ENCODE data around the gene RNF151.

Gene RNF151

DNA sequence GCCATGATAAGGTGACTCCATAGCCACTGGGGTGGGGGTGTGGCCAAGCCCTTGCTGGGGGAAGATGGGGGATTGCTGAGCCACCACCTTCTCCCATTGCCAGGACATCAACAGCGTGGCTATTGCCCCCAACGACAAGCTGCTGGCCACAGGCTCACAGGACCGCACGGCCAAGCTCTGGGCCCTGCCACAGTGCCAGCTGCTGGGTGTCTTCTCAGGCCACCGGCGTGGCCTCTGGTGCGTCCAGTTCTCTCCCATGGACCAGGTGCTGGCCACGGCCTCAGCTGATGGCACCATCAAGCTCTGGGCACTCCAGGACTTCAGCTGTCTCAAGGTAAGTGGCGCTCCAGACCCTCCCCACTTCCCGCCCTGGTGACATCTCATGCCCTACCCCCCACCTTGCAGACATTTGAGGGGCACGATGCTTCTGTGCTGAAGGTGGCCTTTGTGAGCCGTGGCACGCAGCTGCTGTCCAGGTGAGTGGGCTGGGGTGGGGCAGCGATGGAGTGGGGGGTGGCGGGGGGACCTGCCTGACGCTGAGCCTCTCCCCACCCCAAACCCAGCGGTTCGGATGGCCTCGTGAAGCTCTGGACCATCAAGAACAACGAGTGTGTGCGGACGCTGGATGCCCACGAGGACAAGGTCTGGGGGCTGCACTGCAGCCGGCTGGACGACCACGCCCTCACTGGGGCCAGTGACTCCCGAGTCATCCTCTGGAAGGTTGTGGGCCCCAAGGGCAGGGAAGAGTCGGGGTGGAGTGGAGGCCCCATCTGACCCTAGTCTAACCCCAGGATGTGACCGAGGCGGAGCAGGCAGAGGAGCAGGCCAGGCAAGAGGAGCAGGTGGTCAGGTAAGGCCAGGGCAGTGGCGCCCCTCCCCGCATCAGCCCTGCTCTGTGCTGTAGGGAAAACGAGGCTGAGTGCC is 10.6 kb downstream of the RNF151 start:
- no peak for DNase-seq (ENCODE audit: low read depth in 2 of 2)

DNA sequence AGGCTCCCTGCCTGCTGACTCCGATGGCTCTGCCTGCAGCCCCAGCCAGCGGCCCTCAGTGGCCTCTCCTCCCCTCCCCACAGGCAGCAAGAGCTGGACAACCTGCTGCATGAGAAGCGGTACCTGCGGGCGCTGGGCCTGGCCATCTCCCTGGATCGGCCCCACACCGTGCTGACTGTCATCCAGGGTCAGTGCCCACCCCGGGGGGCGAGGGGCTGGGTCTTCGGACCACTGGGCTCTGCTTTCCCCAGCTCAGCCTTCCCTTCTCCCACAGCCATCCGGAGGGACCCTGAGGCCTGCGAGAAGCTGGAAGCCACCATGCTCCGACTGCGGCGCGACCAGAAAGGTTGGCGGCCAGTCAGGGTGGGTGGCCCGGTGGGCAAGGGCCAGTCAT is 11.2 kb downstream of the RNF151 start:
- no peak for DNase-seq (ENCODE audit: low read depth in 2 of 2)

GRCh38 chr16:1978476-1979120 is 11.9 kb downstream of the RNF151 start:
- DNase-seq (ENCODE audit: low read depth in 2 of 2), result no peak

- peak in 1 of 2 donors; percentile 49 for DNase-seq (ENCODE audit: low read depth in 2 of 2)
Observed at GRCh38 chr16:1979271-1980029, 12.8 kb downstream of the RNF151 start.

- DNase-seq (ENCODE audit: low read depth in 2 of 2), result no peak
Observed at GRCh38 chr16:1980030-1980769, 13.5 kb downstream of the RNF151 start.

DNA sequence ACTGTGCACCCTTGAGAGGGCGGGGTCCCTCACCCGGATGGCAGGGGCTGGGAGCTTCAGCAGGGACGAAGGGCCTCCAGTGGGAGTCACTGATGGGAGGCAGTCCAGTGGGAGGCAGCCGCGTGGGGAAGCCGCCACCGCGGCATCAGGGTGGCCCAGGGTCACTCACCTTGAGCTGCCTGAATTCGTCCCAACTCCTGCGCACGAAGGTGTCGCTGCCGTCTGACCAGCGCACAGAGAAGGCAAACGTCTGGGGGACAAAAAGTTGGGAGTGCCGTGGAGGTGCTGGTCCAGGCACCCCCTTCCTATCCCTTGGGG is 14.1 kb downstream of the RNF151 start:
- no peak for DNase-seq (ENCODE audit: low read depth in 2 of 2)

DNA sequence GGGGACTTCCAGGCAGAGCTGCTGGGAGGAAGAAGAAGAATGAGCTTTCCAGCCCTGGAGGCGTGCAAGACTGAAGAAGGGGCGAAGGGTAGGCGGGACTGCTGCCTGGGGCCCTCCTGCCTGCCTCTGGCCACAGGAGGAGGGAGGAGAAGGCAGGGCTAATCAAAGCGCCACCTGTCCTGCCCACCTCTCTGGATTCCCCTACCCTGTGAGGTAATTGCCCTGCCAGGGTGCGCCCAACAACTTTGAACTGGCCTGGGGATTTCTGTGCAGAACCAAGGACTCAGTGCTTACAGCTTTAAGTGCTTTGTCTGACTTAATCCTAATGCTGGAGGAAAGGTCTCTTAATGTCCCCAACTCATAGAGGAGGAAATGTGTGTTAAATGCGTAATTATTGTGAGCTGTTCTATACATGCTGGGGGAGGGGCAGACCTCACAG is 14.8 kb downstream of the RNF151 start, which contains the start of gene NOXO1:
Gene NOXO1, minus strand, starts transcription at position 72 of the 439 bp plus-strand sequence. CDS start 290 bp downstream, outside the sequence.
- no peak for DNase-seq (ENCODE audit: low read depth in 2 of 2)

DNA sequence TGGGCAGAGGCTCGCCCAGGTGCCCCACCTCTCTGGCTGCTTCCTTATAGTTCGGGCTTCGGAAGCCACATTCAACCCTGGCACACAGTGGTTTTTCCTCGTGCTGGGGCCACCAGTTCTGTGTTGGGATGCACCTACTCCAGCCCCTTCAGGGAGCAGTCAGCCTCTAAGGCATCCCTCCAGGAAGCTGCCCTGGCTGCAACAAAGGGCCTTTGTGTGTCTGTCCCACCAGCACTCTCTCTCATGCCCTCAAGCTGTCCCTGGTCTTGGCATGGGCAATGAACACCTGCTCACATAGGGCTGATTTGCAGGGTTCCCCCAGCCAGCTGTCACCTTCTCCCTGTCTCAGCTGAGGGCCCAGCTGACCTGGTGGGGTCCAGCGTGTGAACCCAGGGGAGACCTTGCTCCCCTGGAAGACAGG is 15.4 kb downstream of the RNF151 start:
- no peak for DNase-seq (ENCODE audit: low read depth in 2 of 2)

- no peak for DNase-seq (ENCODE audit: low read depth in 2 of 2)
Observed at GRCh38 chr16:1982991-1983543, 16.4 kb downstream of the RNF151 start.

DNA sequence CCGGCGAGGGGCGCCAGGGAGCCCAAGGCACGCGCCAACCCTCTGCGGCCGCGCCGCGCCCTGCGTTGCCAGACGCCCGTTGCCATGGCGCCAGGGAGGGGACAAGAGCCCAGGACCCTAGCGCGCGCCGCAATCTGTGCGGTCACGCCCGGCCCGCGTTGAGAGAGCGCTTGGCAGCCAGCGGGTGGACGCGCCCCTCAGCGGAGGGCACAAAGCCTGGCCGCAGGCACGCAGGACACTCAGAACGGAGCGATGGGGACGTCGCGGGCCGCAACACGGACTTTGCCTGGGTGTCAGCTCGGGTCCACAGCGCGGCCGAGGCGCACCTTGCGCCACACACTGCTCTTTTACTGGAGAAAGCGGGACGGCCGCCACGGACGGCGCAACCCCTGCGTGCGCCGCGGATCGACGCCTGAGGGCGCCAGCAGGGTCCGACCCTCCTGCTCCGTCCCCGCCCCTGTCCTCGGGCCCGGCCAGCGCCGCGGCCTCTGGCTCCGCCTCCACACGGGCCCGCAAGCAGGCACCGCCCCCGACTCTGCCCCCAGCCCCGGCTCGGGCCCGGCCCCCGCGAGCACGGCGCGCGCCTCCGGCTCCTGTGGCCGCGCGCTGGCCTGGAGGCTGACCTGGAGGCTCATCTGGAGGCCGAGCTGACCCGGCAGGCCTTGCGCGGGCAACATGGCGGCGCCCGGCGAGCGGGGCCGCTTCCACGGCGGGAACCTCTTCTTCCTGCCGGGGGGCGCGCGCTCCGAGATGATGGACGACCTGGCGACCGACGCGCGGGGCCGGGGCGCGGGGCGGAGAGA is 17.1 kb downstream of the RNF151 start, which contains the start of gene GFER:
Gene GFER, plus strand, starts transcription at position 650 of the 803 bp plus-strand sequence. Its CDS starts 26 bp downstream, at position 676.
- DNase-seq (ENCODE audit: low read depth in 2 of 2), result peak in 1 of 2 donors; percentile 65

- DNase-seq (ENCODE audit: low read depth in 2 of 2), result no peak
Observed at GRCh38 chr16:1984347-1985225, 17.9 kb downstream of the RNF151 start.

DNA sequence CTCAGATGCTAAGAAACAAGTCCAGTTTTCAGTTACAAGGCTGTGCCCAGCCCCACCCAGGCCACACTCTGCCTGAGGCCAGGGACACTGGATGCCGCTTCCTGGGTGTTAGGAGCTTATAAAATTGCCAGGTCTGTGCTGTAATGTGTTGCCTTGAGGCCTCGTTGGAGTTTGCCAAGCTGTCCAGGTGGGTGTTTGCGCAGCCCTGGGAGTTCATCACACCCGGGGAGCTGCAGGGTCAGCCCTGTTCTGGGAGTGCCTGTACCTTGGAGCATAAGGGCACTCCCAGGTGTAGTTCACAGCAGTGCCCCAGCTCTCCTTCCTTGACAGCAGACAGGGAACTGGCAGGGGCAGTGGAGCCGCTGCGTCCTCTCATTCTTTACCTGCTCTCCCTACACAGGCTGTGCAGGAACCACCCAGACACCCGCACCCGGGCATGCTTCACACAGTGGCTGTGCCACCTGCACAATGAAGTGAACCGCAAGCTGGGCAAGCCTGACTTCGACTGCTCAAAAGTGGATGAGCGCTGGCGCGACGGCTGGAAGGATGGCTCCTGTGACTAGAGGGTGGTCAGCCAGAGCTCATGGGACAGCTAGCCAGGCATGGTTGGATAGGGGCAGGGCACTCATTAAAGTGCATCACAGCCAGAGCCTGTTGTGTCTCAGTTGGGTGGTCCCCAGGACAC is 19.0 kb downstream of the RNF151 start:
- DNase-seq (ENCODE audit: low read depth in 2 of 2), result no peak

DNA sequence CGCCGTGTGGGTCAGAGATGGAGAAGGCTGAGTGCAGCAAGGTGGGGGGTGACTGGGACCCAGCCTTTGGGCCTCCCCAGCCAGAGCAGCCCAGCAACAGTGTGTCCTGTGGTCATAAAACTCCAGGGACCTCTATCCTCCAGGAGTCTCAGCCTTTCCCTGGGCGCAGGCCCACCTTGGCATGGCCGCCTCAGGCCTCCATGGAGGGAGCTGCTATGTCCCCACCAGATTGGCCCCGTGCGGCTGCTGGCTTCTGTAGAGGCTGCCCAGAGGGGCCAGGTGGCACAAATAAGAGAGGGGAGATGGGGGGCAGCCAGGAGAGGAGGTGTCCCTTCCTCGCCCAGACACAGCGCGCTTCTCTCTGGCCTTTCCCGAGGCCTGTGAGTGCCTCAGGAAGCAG is 20.5 kb downstream of the RNF151 start:
- no peak for DNase-seq (ENCODE audit: low read depth in 2 of 2)

DNA sequence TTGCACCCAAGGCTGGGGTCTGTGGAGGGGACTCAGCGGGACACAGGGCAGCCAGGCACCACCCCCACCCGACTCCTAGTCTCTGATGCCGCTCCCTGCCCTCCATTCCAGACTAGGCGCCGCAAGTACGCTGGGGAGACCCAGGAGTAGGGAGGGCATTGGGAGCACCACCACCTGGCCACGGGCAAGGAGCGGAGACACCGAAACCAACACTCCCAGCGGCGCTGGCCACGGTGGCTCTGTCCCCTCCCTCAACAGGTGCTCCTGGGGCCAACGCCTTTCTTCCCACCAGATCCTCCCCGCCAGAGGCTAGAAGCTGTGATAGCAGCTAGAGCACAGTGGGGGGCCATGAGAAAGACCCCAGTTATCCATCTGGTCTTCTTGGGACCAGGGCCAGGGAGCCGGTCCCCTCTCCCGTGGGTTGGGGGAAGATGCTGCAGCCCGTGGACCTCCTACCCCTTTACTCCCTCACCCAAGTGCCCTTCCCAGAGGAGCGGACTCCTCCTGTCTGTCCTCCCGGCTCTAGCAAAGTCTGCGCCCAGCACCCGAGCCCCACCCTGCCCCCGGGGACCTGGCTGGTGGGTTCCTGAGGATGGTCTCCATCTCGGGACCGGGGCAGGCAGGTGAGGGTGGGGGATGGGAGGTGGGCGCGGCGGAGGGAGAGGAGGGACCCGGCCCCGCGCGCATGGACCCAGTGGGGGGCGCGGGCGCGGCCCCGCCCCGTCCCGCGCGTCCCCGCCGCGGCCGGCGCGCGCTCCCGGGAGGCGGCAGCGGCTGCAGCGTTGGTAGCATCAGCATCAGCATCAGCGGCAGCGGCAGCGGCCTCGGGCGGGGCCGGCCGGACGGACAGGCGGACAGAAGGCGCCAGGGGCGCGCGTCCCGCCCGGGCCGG is 22.8 kb downstream of the RNF151 start, which contains the start of gene SYNGR3:
Gene SYNGR3, plus strand, starts transcription at position 762 of the 892 bp plus-strand sequence. CDS start 133 bp downstream, outside the sequence.
- no peak for DNase-seq (ENCODE audit: low read depth in 2 of 2)

- no peak for DNase-seq (ENCODE audit: low read depth in 2 of 2)
Observed at GRCh38 chr16:1990101-1990350, 23.4 kb downstream of the RNF151 start.

DNA sequence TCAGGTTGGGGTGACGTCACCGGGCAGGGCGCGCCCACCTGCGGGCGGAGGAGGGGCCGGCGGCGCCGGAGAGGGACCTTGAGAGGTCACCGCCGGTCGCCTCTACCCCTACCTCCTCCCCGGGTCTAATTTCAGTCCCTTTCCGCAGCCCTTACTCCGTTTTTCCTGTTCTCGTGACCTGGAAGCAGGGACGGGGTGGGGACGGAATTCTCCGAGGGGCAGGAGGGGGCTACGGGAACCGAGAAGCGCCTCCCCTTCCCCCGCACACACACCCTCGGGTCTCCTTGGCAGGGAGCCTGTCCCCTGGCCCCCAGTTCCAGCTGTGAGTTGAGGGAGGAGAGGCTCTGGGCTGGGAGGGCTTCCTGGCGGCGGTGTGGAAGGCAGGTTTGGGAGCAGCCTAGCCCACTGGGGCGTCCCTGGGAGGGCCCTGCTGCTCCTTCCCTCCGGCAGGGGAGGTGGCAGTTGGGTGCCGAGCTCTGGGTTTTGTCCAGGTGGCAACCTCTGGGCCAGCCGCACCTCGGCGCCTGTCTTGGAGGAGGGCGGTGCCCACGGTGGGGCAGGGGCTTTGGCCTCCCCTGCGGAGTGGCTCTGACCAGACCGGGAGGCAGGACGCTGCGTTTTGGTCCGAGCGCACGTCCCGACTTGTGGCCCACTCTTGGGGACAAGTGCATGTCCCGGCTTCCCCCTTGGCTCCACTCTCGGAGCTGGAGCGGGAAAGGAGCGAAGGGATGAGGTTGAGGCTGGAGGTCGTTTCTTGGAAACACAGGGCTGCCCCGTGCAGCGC is 23.9 kb downstream of the RNF151 start:
- DNase-seq (ENCODE audit: low read depth in 2 of 2), result no peak

GRCh38 chr16:1991135-1991551 is 24.5 kb downstream of the RNF151 start:
- DNase-seq (ENCODE audit: low read depth in 2 of 2), result peak in 1 of 2 donors; percentile 47

All from stimulated activated CD8-positive, alpha-beta memory T cell treated with anti-CD3 and anti-CD28 coated beads, Interleukin-7, amount 100 ng/mL, for 4 hours (primary cell).